OCI-LY7 (cell line): ENCODE results near the gene FBXO28.

Experiments used
- EZH2phosphoT487 ChIP-seq: fragments of 200-600 bp; sonication (generic); IDR thresholded peaks from 2 replicates; pipeline ENCODE4 v1.6.1; 2018; ENCODE audit warnings: low read depth, borderline replicate concordance, mild to moderate bottlenecking, mixed run types, antibody characterized with exemption, low read length, moderate library complexity, mixed read lengths
- TF ChIP-seq, protein P1 (sequence below): fragments of 200-600 bp; sonication (generic); conservative IDR thresholded peaks from 2 replicates; pipeline ENCODE4 v1.5.1; 2014; ENCODE audit warnings: mild to moderate bottlenecking, antibody characterized with exemption, low read length, moderate library complexity, mixed read lengths

DNA sequence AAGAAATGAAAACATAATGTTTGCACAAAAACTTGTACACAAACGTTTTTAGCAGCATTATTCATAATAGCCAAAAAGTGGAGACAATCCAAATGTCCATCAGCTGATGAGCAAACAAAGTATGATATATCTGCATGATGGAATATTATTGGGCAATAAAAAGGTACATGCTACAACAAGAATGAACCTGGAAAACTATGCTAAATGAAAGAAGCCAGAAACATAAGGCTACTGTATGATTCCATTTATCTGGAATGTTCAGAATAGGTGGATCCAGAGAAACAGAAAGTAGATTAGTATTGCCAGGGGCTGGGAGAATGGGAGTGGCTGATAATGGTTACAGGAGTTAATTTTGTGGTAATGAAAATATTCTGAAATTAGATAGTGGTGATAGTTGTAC is 19.0 kb downstream of the FBXO28 start:
- TF ChIP-seq, protein P1, sequence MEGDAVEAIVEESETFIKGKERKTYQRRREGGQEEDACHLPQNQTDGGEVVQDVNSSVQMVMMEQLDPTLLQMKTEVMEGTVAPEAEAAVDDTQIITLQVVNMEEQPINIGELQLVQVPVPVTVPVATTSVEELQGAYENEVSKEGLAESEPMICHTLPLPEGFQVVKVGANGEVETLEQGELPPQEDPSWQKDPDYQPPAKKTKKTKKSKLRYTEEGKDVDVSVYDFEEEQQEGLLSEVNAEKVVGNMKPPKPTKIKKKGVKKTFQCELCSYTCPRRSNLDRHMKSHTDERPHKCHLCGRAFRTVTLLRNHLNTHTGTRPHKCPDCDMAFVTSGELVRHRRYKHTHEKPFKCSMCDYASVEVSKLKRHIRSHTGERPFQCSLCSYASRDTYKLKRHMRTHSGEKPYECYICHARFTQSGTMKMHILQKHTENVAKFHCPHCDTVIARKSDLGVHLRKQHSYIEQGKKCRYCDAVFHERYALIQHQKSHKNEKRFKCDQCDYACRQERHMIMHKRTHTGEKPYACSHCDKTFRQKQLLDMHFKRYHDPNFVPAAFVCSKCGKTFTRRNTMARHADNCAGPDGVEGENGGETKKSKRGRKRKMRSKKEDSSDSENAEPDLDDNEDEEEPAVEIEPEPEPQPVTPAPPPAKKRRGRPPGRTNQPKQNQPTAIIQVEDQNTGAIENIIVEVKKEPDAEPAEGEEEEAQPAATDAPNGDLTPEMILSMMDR, result no peak
- TF ChIP-seq EZH2phosphoT487, result no peak
